Type B pancreatic cell (in vitro differentiated cells): Measurements from ENCODE around the gene ARMH3. TPM values are rescaled to one million over a fixed set of nuclear protein-coding genes. Genes with fewer than 3 reads are reported as not detected.

Experiments used
- DNase-seq: peaks from one replicate; pipeline ENCODE4 v3.0.0; 2021; ENCODE audit warnings: mixed read lengths; ENCODE audit not compliant: unreplicated experiment; ENCODE audit errors: extremely low spot score
- H3K27ac Mint-ChIP-seq: 2 replicates; pipeline ENCODE4 v1.8.0; 2021; ENCODE audit warnings: mild to moderate bottlenecking, mixed read lengths
- H3K27me3 Mint-ChIP-seq: 2 replicates; pipeline ENCODE4 v1.8.0; 2021; ENCODE audit warnings: mixed read lengths
- H3K36me3 Mint-ChIP-seq: 2 replicates; pipeline ENCODE4 v1.8.0; 2021; ENCODE audit warnings: mixed read lengths
- H3K4me1 Mint-ChIP-seq: one replicate; pipeline ENCODE4 v1.8.0; 2021; ENCODE audit warnings: mixed read lengths; ENCODE audit not compliant: unreplicated experiment
- H3K4me3 Mint-ChIP-seq: 2 replicates; pipeline ENCODE4 v1.8.0; 2021; ENCODE audit warnings: mild to moderate bottlenecking, mixed read lengths
- H3K9me3 Mint-ChIP-seq: 2 replicates; pipeline ENCODE4 v1.8.0; 2021; ENCODE audit warnings: mixed read lengths
- CTCF ChIP-seq: fragments of 200-600 bp; sonication (generic); conservative IDR thresholded peaks from 2 replicates; pipeline ENCODE4 v1.5.0; 2021; ENCODE audit warnings: antibody characterized with exemption, mild to moderate bottlenecking
- total RNA-seq: library from RNA; stranded (reverse); gene quantifications from 2 replicates; pipeline ENCODE4 v1.2.1, GENCODE V29; 2021; ENCODE audit warnings: low replicate concordance

ARMH3 gene
- total RNA-seq, 1 donor from 2014 or later: 22.2 TPM

GRCh38 chr10:101896225-101896877 lies 159.6 kb downstream of the ARMH3 start:
- TF ChIP-seq CTCF: no peak
- Mint-ChIP-seq H3K4me1 (peaks cover 12% of the 10 kb centered on the region), H3K27ac (no peak overlapping the region), H3K27me3 (no peaks in the 10 kb centered on the region), H3K9me3 (no peaks in the 10 kb centered on the region), H3K36me3 (no peaks in the 10 kb centered on the region), H3K4me3 (no peak overlapping the region)
- DNase-seq: no peak

- Mint-ChIP-seq H3K36me3 (no peaks in the 10 kb centered on the region), H3K4me3 (no peak overlapping the region), H3K27me3 (no peaks in the 10 kb centered on the region), H3K9me3 (no peaks in the 10 kb centered on the region), H3K4me1 (peaks cover 12% of the 10 kb centered on the region), H3K27ac (no peak overlapping the region)
- no peak for TF ChIP-seq CTCF
- DNase-seq: no peak
These were observed 160.2 kb downstream of the ARMH3 start for GRCh38 chr10:101895781-101896180.

- H3K9me3 Mint-ChIP-seq: no peaks in the 10 kb centered on the region
- H3K27ac Mint-ChIP-seq: no peak overlapping the region
- TF ChIP-seq CTCF: no peak
- H3K4me3 Mint-ChIP-seq: no peak overlapping the region
- no peaks in the 10 kb centered on the region for H3K36me3 Mint-ChIP-seq
- no peaks in the 10 kb centered on the region for H3K27me3 Mint-ChIP-seq
- no peak for DNase-seq
- peaks cover 12% of the 10 kb centered on the region for H3K4me1 Mint-ChIP-seq
These were observed 161.2 kb downstream of the ARMH3 start for GRCh38 chr10:101894742-101895141.

GRCh38 chr10:101894266-101894665 lies 161.7 kb downstream of the ARMH3 start:
- H3K36me3 Mint-ChIP-seq: no peaks in the 10 kb centered on the region
- H3K4me1 Mint-ChIP-seq: peaks cover 12% of the 10 kb centered on the region
- H3K27ac Mint-ChIP-seq: no peak overlapping the region
- TF ChIP-seq CTCF: no peak
- DNase-seq: no peak
- no peaks in the 10 kb centered on the region for H3K27me3 Mint-ChIP-seq
- H3K9me3 Mint-ChIP-seq: no peaks in the 10 kb centered on the region
- no peak overlapping the region for H3K4me3 Mint-ChIP-seq

- Mint-ChIP-seq H3K36me3 (no peaks in the 10 kb centered on the region), H3K27ac (no peak overlapping the region), H3K4me1 (peaks cover 12% of the 10 kb centered on the region), H3K9me3 (no peaks in the 10 kb centered on the region), H3K27me3 (no peaks in the 10 kb centered on the region), H3K4me3 (no peak overlapping the region)
- no peak for DNase-seq
- no peak for TF ChIP-seq CTCF
These were observed 162.4 kb downstream of the ARMH3 start for GRCh38 chr10:101893510-101894120.
